Activated CD8-positive, alpha-beta memory T cell treated with anti-CD3 and anti-CD28 coated beads, Interleukin-2, amount 50 U/mL, for 4 hours (primary cell): ENCODE measurements around the gene ANXA2.
"Not testable (repeated sequence)": the region's sequence is repeated elsewhere in the genome, so short reads cannot be mapped to it uniquely, and the experiment has no call there.

Experiments used
- DNase-seq: peaks from one replicate; pipeline ENCODE4 v3.0.0-alpha.2; 2020

ANXA2 gene

DNA sequence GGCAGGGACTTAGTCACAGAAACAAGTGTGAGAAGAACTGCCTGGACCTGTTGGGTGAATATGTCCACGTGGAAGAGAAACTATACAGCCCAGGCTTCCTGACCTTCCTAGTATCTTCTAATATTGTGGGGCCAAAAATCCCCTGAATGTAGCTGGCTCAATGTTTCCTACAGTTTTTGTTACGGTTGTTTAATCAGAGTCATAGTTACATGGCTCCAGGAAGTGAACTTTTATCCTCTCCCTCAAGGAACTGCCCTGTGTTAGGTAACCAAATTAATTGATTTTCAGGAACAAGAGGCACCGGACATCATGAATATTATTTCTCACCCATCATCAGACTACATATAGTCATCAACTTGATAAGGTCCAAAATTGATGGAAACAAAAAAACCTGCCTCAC lies 59.0 kb downstream of the ANXA2 start:
- DNase-seq: no peak

DNA sequence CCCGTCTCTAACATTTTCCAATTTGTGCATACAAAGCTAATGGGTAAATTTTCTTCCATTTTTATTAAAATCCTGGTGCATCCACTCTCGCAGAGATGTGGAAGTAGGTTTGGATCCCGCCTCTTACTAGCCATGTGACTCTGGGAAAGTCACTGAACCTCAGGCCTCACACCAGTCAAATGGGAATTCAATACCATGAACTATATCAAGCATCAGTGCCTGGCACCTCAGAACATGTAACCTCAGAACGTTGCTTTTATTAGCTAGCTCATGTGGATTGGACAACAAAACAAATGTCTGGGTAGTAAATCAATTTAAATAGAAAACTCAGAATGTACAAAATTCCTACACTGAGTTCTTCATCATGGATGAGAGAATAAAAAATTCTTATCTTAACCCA lies 60.7 kb downstream of the ANXA2 start:
- DNase-seq: no peak

DNA sequence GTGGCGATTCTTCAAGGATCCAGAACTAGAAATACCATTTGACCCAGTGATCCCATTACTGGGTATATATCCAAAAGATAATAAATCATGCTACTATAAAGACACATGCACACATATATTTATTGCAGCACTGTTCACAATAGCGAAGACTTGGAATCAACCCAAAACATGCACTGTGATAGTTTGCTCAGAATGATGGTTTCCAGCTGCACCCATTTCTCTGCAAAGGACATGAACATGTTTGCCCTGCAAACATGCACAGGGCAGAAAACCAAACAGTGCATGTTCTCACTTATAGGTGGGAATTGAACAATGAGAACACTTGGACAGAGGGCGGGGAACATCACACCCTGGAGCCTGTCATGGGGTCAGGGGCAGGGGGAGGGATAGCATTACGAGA lies 62.5 kb downstream of the ANXA2 start:
- DNase-seq: not testable (repeated sequence)

DNA sequence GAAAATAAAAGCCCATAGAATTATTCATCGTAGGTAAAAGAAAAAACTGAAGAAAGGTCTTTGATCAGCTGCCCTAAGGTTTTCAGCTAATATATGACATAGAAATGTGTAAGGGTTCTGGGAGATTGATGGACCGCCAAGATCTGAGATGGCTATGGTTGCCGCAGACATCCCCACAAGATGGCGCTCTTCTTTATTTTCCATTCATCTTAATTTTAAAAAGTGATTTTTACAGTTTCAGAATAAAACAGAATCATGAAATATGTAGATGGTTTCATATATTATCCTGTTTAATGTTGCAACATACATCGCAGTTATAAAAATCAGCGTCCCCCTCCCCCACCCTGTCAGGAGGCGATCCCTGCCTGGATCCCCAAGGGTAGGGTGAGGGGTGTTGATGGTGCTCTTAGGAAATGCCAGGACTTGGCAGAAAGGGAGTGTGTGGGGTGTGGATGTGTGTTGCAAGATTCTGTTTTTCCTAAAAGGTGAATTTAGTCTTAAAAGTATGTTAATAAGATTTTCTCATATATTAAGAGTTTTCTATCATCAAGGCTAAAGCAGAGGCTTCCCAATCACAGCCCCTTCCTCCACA lies 68.8 kb downstream of the ANXA2 start:
- DNase-seq: peak; percentile 20

DNA sequence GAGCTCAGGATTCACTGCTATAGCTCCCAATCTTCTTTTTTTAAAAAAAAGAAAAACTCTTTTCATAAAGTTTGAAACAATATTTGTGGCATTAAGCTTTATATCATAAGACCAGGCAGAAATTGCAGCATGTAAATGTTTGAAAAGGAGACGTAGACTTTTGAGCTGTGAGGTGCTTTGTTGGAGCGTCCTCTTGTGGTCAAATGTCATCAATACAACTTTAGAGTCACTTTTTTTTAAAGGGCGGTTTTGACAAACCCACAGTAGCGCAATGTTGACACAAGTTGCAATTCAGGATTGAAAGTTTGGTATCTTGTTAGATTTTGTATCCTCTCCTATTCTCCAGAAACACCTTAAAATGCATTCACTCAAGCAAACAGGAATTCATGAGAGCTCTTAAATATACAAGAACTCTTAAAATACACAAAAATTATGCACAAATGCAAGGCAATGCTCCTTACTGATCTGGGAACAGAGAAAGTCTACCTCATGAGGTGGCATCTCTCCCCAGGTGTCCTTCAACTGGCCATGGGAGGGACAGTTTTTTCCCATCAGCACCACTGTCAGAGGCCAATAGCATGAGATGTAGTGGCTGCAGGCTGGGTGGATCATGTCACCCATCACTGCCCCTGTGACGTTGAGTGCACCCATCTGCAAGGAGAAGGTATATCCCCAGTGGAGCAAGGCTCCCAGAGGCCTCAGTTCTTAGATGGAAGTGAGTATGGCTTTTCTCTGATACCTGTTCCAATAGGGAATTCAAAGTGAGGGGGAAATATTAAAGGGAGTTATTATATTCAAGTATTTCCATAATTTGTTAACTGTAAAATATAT lies 70.7 kb downstream of the ANXA2 start:
- DNase-seq: no peak

DNA sequence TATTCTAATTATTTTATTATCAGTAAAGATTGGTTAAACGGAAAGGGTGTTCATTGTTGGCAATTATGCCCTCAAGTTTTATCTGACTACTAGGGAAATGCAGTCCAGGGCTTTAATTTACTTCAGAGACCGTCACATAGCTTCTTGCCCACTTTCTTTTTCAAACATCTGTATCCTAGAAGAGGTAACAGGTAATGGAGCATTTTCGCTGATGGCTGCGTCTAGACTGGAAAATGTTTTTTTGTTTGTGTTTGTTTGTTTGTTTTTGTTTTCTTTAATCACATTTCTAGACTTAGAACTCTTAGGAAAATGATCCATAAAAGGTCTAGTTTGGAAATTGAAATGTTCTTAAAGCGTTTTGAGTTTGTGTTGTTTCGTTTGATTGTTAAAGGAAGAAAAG lies 71.4 kb downstream of the ANXA2 start:
- DNase-seq: no peak

DNA sequence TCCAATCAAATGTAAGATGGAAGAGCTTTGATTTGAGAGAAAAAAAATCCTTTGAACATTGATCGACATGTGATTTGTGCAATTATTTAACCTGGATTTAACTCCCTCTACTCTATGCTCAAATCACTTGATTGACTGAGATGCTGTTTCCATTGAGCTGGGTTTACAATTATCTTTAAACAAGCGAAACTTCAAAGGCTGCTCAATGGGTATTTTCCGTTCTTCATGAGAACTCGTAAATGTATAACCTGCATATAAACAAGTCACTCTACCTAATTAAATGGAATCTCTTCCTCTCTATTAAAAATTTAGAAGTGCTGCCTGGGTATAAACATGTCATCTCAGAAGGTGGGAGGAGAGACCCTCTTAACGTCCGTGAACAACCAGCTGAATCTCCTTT lies 71.9 kb downstream of the ANXA2 start:
- no peak for DNase-seq

DNA sequence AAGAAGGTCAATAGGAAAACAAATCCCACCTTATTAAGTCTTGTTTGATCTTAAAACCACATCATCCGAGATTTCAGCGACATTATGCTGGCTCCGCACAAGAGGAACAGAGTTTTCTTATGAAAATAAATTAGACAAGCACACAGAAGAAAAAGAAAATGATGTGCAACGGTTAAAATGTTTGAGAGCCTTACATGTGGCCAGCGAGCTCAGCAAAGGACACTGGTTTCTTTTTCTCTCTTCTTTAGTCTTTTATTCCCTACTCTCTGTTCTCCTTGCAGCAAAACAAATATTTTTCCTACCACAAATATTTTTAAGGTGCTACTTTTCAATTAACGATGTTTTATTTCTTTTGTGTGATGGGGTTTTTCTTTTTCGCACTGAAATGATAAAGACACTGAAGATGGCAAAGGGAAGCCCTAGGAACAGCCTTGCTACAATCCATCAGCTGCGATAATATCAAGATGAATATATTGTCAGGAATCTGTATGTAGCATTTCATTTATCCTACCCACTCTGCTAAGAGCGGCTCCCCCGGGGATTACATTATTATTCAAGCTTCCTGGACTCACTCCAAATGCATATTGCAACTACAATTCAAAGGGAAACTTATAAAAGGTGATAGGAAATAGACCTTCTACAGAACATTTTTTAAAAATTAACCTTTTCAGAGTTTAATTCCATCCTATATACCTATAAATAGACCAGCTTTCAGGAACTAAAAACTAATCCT lies 72.9 kb downstream of the ANXA2 start:
- no peak for DNase-seq

DNA sequence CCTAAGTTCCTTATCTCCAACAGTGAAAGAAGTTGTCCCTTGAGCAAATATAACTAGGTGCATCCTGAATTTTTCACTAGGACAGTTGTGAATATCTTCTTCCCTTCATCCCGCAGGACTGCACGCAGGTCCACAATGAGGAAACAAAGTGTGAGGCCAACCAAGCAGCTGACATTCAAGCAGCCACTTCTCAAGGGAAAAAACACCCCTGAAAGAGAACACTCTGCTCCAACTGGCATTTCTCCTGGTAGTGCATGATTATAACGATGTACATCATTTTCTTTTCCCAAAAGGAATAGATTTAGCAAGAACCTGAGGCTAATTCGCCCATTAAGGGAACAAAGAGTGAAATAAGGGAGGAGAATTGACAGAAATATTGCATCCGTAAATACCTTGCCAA lies 74.5 kb downstream of the ANXA2 start:
- DNase-seq: no peak

DNA sequence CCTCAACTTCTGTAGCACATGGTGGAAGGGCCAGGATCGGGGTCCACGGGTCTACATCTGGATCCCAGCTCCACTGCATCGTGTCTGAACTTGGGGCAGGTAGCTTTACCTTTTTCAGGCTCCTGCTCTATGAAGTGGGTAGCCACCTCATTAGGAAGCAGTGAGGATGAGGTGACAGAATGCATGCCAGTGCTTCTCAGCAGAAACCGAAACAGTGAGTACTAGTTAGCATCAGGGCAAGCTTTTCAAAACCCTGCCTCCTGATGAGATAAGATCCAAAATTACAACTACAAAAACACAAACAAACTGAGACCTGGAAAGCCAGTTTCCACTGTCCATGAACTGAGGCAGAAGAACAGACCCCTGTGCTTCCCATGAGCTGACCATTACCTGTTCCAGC lies 77.4 kb downstream of the ANXA2 start:
- DNase-seq: no peak

DNA sequence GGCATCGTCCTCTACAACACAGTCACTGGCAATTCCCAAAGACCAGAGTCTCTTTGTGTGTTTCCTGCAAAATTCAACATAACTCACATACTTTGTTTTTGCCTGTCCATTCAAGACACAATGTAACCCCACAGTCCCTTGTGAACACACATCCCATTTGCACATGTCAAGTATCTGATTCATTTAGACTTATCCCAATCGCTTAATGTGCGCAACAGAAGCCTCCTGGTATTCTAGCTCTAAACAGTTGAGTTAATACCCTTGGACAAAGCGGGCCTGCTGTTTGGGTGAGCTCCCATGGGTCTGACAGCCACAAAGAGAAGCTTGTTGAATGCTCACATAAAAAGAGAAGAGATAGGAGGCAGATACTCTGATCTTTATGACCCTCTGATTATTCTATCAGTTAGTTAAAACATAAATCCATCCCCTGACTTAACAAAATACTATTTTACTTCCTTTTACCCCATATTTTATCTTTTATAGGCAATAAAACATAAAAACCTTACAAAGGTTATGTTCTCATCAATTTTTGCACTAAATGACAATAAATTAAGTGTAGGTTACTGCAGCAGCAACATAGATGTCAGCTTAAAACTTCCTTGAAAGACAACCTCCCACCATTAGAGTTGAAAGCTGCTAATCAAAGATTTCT lies 79.4 kb downstream of the ANXA2 start:
- no peak for DNase-seq

DNA sequence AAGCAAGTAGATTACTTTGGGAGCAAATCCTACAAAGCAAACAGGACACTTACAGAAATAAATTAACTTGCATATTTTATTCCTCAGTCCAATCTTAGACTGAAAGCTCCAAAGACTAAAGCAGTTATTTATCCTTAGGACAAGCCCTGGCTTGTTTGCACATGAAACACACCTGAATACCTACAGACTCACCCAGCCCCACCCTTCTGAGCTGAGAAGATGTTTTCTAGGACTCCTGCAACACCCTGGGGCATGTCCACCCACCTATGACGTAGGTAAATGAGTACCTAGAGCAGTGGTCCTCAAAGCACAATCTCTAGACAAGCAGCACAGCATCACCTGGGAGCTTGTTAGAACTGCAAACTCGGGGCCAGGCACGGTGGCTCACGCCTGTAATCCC lies 80.8 kb downstream of the ANXA2 start:
- DNase-seq: no peak

DNA sequence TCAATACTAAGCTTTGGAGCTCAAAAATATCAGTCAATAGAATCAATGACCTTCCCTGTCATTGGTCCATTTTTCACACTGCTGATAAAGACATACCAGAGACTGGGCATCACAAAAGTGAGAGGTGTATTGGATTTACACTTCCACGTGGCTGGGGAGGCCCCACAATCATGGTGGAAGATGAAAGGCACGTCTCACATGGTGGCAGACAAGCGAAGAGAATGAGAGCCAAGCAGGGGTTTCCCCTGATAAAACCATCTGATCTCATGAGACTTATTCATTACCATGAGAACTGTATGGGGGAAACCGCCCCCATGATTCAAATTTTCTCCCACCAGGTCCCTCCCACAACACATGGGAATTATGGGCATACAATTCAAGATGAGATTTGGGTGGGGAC lies 81.9 kb downstream of the ANXA2 start:
- DNase-seq: no peak

DNA sequence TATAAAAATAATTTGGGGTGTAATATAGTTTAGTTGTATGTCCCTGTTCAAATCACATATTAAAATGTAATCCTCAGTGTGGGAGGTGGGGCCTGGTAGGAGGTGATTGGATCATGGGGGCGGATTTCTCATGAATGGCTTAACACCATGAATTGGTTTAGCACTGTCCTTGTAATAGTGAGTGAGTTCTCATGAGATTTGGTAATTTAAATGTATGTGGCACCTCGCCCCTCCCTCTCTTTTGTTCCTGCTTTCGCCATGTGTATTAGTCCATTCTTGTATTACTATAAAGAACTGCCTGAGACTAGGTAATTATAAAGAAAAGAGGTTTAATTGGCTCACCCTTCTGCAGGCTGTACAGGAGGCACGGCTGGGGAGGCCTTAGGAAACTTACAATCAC lies 83.9 kb downstream of the ANXA2 start:
- DNase-seq: no peak

DNA sequence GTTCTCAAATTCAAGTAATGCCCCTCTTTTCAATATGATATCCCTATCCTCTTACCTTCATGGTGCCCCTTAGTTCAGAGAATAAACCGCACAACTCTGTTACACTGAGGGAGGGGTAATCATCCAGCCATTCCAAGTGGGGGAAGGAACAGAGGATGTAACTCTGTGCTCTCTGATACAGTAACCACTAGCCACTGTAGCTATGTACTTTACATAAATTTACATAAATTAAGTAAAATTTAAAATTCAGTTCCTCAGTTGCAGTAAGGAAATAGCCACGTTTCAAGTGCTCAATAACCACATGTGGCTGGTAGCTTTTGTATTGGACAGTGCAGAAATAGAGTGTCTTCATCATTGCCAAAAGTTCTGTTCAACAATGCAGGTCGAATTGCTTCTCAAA lies 90.8 kb downstream of the ANXA2 start:
- DNase-seq: no peak

DNA sequence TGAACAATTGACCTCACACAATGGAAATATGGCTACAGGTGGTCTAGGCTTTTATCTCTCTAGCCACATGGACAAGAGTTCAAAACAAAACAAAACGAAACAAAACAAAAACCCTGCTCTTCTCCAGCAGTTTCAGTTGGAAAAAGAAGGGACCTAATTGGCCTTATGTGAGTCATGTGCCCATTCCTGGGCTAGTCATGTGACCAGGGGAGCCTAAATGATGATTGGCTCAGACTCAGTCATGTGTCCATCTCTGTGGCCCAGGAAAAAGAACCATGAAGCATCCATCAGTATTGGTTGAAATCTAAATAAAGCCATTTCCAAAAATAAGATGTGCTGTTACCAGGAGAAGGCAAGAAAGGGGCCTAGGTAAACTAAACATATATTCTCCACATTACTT lies 96.8 kb downstream of the ANXA2 start:
- DNase-seq: no peak

DNA sequence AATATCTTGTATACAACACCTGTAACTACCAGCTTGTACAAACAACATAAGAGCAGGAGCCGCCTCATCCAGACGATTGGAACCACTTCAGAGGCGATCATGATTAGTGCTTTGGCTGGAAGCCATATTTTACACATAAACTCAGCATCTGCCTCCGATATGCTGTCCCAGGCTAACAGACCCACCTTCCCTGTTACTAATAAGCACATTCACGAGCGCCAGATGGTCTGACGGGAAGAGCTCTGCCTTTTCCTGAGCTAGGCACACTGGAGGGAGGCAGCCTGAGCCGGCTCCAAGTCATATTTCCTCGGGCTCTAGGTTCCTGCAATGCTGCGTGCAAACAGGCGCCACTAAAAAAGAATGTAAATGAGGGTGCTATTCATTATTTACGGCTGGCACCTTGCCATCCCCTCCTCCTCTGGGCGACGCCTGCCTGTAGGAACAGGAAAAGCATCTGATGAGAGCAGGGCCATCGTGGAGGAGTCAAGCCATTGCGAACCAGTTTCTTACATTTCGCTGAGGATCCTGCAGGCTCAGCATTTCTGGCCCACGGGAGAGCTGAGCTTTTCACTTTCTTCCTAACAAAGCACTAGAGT lies 98.2 kb downstream of the ANXA2 start:
- no peak for DNase-seq
